Epithelial cell of esophagus (primary cell): ENCODE measurements around the gene MAGEA9.

ENCODE experiments used
- DNase-seq: peaks from one replicate; pipeline ENCODE4 v3.0.0; 2010; ENCODE audit warnings: low read depth
- H3K4me3 ChIP-seq: 2 replicates; pipeline ENCODE4 v1.5.1; 2011; ENCODE audit warnings: mild to moderate bottlenecking, low read length, control low read depth
- TF ChIP-seq, protein P1 (sequence below): IDR thresholded peaks from 2 replicates; pipeline ENCODE4 v1.5.1; 2011; ENCODE audit warnings: low read depth, mild to moderate bottlenecking, low read length, control low read depth, inconsistent platforms; ENCODE audit not compliant: insufficient read depth; ENCODE audit errors: missing control alignments

The MAGEA9 gene

GRCh38 chrX:149804102-149804501 is 22.4 kb downstream of the MAGEA9 start:
- no peak for DNase-seq
- TF ChIP-seq, protein P1, sequence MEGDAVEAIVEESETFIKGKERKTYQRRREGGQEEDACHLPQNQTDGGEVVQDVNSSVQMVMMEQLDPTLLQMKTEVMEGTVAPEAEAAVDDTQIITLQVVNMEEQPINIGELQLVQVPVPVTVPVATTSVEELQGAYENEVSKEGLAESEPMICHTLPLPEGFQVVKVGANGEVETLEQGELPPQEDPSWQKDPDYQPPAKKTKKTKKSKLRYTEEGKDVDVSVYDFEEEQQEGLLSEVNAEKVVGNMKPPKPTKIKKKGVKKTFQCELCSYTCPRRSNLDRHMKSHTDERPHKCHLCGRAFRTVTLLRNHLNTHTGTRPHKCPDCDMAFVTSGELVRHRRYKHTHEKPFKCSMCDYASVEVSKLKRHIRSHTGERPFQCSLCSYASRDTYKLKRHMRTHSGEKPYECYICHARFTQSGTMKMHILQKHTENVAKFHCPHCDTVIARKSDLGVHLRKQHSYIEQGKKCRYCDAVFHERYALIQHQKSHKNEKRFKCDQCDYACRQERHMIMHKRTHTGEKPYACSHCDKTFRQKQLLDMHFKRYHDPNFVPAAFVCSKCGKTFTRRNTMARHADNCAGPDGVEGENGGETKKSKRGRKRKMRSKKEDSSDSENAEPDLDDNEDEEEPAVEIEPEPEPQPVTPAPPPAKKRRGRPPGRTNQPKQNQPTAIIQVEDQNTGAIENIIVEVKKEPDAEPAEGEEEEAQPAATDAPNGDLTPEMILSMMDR = no peak
- no peak overlapping the region for H3K4me3 ChIP-seq

- TF ChIP-seq, protein P1 = no peak
- no peak for DNase-seq
- H3K4me3 ChIP-seq = no peak overlapping the region
These were observed 26.2 kb downstream of the MAGEA9 start for GRCh38 chrX:149807747-149808458.

GRCh38 chrX:149818652-149819051 is 36.9 kb downstream of the MAGEA9 start:
- TF ChIP-seq, protein P1 = no peak

GRCh38 chrX:149819371-149819770 is 37.6 kb downstream of the MAGEA9 start:
- peak; percentile 76 for DNase-seq
- TF ChIP-seq, protein P1 = no peak

More at GRCh38 chrX:149818652-149819051, 36.9 kb downstream of the MAGEA9 start:
- H3K4me3 ChIP-seq = no peak overlapping the region
- peak; percentile 47 for DNase-seq

DNA sequence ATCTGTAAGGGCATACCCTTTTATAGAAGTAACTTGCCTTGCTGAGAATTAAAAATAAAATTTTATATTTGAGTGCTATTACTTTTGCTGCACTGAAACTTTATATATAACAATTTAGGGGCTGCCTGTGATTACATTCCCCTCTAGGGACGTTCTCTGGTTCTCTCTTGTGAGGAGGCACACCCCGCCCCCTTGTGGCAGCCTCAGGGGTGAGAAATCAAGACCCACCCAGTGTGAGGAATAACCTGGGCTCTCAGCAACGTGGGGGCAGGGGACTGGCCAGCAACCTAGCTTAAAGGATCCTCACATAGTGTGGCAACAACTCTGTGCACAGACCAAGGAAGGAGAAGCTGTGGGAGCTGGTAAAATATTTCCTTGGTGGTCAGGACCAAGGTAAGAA is 43.7 kb downstream of the MAGEA9 start:
- TF ChIP-seq, protein P1 = no peak
- peak; percentile 4 for DNase-seq
- no peak overlapping the region for H3K4me3 ChIP-seq

More at GRCh38 chrX:149819371-149819770, 37.6 kb downstream of the MAGEA9 start:
- H3K4me3 ChIP-seq = no peak overlapping the region

GRCh38 chrX:149827254-149827653 is 45.5 kb downstream of the MAGEA9 start:
- TF ChIP-seq, protein P1 = no peak
- no peak for DNase-seq
- no peak overlapping the region for H3K4me3 ChIP-seq

DNA sequence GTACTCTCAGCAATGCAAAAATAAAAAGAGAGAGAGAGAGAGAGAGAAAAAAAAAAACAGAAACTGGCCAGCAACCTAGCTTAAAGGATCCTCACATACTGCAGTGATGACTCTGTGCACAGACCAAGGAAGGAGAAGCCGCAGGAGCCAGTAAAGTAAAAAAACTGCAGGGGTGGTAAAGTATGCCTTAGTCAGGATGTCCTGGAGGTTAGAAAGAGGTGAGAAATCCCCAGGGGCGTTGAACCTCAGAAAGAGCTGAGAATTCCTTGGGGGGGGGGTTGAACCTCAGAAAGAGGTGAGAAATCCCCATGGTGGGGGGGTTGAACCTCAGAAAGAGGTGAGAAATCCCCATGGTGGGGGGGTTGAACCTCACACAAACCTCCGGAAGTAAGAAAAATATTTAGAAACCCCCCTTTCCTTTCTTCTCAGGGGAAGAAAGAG is 48.0 kb downstream of the MAGEA9 start:
- TF ChIP-seq, protein P1 = no peak
- no peak overlapping the region for H3K4me3 ChIP-seq
- peak; percentile 77 for DNase-seq
